Retinal pigment epithelial cell (primary cell): ENCODE results near the gene TLE7.

ENCODE experiments used
- DNase-seq: peaks from one replicate; pipeline ENCODE4 v3.0.0-alpha.2; 2010; ENCODE audit warnings: low read depth
- H3K4me3 ChIP-seq: 2 replicates; pipeline ENCODE4 v1.5.1; 2011; ENCODE audit warnings: mild to moderate bottlenecking, low read length, control low read depth, moderate library complexity
- CTCF ChIP-seq: conservative IDR thresholded peaks from 2 replicates; pipeline ENCODE4 v1.5.1; 2011; ENCODE audit warnings: low read depth, low read length, control low read depth, inconsistent platforms

Gene TLE7

GRCh38 chr16:71407731-71408130, 34.1 kb downstream of the TLE7 start:
- no peak for DNase-seq
- H3K4me3 ChIP-seq, result no peak overlapping the region
- TF ChIP-seq CTCF, result no peak

GRCh38 chr16:71406724-71407123, 35.1 kb downstream of the TLE7 start:
- no peak for DNase-seq
- no peak overlapping the region for H3K4me3 ChIP-seq
- no peak for TF ChIP-seq CTCF

DNA sequence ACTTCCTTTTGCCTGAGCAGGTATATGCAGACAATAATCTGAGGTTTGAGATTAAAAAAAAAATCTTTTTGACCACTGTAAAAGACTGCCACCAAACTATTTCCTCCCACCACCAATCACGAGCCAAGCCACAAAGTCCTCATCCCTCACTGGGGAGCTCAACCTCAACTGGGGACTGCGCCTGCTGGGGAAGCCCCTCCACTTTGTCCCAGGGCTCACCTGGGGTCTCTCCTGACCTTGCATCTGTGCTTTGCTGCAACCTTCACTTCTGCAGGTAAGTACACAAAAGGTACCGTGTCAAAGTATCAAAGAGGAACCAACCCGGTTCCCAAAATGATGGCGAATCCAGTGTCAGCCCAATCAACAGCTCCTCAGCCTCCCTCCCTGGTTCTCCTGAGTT, 35.5 kb downstream of the TLE7 start:
- no peak for DNase-seq
- H3K4me3 ChIP-seq, result no peak overlapping the region
- no peak for TF ChIP-seq CTCF

- H3K4me3 ChIP-seq, result no peak overlapping the region
- DNase-seq, result no peak
- no peak for TF ChIP-seq CTCF
Measured at GRCh38 chr16:71404364-71404763, 37.5 kb downstream of the TLE7 start.

GRCh38 chr16:71402674-71403073, 39.2 kb downstream of the TLE7 start:
- TF ChIP-seq CTCF, result no peak
- DNase-seq, result no peak
- H3K4me3 ChIP-seq, result no peak overlapping the region

- TF ChIP-seq CTCF, result no peak
- no peak for DNase-seq
- H3K4me3 ChIP-seq, result no peak overlapping the region
Measured at GRCh38 chr16:71402007-71402406, 39.8 kb downstream of the TLE7 start.

GRCh38 chr16:71399801-71400563, 41.9 kb downstream of the TLE7 start:
- no peak for DNase-seq
- TF ChIP-seq CTCF, result no peak
- H3K4me3 ChIP-seq, result no peak overlapping the region
